HepG2 (cell line): ENCODE data around the gene NTMT1. TPM values are rescaled to one million over a fixed set of nuclear protein-coding genes. Genes with fewer than 3 reads are reported as not detected.

Experiments used
- GFI1 ChIP-seq: sonication (generic); formaldehyde crosslinking; IDR thresholded peaks from 2 replicates; pipeline ENCODE4 v1.5.0; 2020; ENCODE audit warnings: missing genetic modification reagents, mild to moderate bottlenecking, borderline replicate concordance
- HCFC1 ChIP-seq: fragments of 150-350 bp; IDR thresholded peaks from 2 replicates; pipeline ENCODE4 v1.6.1; 2014; ENCODE audit warnings: low read depth, low read length
- HOXA9 ChIP-seq: sonication (generic); formaldehyde crosslinking; IDR thresholded peaks from 2 replicates; pipeline ENCODE4 v1.8.1; 2022; ENCODE audit warnings: missing genetic modification reagents, mild to moderate bottlenecking, moderate library complexity, borderline replicate concordance
- MAFK ChIP-seq, 2 experiments: IDR thresholded peaks in 1 of 2; conservative IDR thresholded peaks in 1 of 2; 2 replicates each; pipeline ENCODE4 v1.6.1; 2011; ENCODE audit warnings: improper control_type of control experiment in 2 of 2, low read length in 2 of 2
- MIER3 ChIP-seq: IDR thresholded peaks from 2 replicates; pipeline ENCODE4 v1.6.1; 2016; ENCODE audit warnings: missing compliant biosample characterization, borderline replicate concordance
- MYC ChIP-seq: sonication (generic); formaldehyde crosslinking; IDR thresholded peaks from 2 replicates; pipeline ENCODE4 v1.9.0; 2021; ENCODE audit warnings: missing genetic modification reagents, borderline replicate concordance
- NFRKB ChIP-seq: fragments of 450-650 bp; IDR thresholded peaks from 2 replicates; pipeline ENCODE4 v1.6.1; 2017
- ZNF124 ChIP-seq: sonication (generic); formaldehyde crosslinking; IDR thresholded peaks from 2 replicates; pipeline ENCODE4 v1.4.0; 2020; ENCODE audit warnings: missing genetic modification reagents
- ZNF143 ChIP-seq: sonication (generic); formaldehyde crosslinking; IDR thresholded peaks from 2 replicates; pipeline ENCODE4 v1.4.0; 2020; ENCODE audit warnings: missing genetic modification reagents
- ZNF256 ChIP-seq: sonication (generic); formaldehyde crosslinking; conservative IDR thresholded peaks from 2 replicates; pipeline ENCODE4 v1.4.0; 2020; ENCODE audit warnings: missing genetic modification reagents
- ZNF296 ChIP-seq: sonication (generic); formaldehyde crosslinking; conservative IDR thresholded peaks from 2 replicates; pipeline ENCODE4 v1.5.0; 2020; ENCODE audit warnings: mild to moderate bottlenecking, missing genetic modification reagents
- ZNF772 ChIP-seq: sonication (generic); formaldehyde crosslinking; IDR thresholded peaks from 2 replicates; pipeline ENCODE4 v1.5.0; 2020; ENCODE audit warnings: mild to moderate bottlenecking, missing genetic modification reagents
- polyA plus RNA-seq, 8 experiments: library from polyadenylated mRNA; depleted of rRNA in 3 of 8; stranded (reverse) in 7 of 8; unstranded in 1 of 8; fragments of >200 nt; fragmentation: Illumina TruSeq in 4 of 8; extraction: Trizol in 4 of 8; gene quantifications; 2 replicates each; pipeline versions ENCODE4 v1.2.1 to v1.2.3, GENCODE V29; 2011 to 2016; ENCODE audit warnings: low read depth in 4 of 8, missing spikeins in 1 of 8, mixed read lengths in 1 of 8; ENCODE audit not compliant: insufficient read depth in 1 of 8
- total RNA-seq, 5 experiments: library from RNA; depleted of rRNA; stranded (reverse); fragments of >200 nt; fragmentation: Illumina TruSeq; extraction: Trizol; gene quantifications; 2 replicates each; pipeline ENCODE4 v1.2.3, GENCODE V29; 2016; ENCODE audit warnings: low read depth in 1 of 5
- TF ChIP-seq, protein P1 (sequence below), 2 experiments: sonication (generic) in 1 of 2; formaldehyde crosslinking in 1 of 2; IDR thresholded peaks; 2 replicates each; pipeline versions ENCODE4 v1.4.0 to v1.6.1; 2016 to 2020; ENCODE audit warnings: borderline replicate concordance in 1 of 2, low read depth in 1 of 2, mild to moderate bottlenecking in 1 of 2, missing genetic modification reagents in 1 of 2
- TF ChIP-seq, protein P2 (sequence below): sonication (generic); formaldehyde crosslinking; IDR thresholded peaks from 2 replicates; pipeline ENCODE4 v1.5.1; 2020; ENCODE audit warnings: mild to moderate bottlenecking, missing genetic modification reagents, borderline replicate concordance
- TF ChIP-seq, protein P3 (sequence below): IDR thresholded peaks from 2 replicates; pipeline ENCODE4 v1.6.1; 2018; ENCODE audit warnings: missing genetic modification reagents
- TF ChIP-seq, protein P4 (sequence below): sonication (generic); formaldehyde crosslinking; IDR thresholded peaks from 2 replicates; pipeline ENCODE4 v1.4.0; 2020; ENCODE audit warnings: missing genetic modification reagents, borderline replicate concordance
- TF ChIP-seq, protein P5 (sequence below): sonication (generic); formaldehyde crosslinking; IDR thresholded peaks from 2 replicates; pipeline ENCODE4 v1.4.0; 2020; ENCODE audit warnings: missing genetic modification reagents, borderline replicate concordance

Gene NTMT1
- total and polyA plus RNA-seq, 2 of the 13 experiments (the other 11 are each of a cell fraction or from before 2014, with no cell fraction given): 49.1 to 53.8 TPM

DNA sequence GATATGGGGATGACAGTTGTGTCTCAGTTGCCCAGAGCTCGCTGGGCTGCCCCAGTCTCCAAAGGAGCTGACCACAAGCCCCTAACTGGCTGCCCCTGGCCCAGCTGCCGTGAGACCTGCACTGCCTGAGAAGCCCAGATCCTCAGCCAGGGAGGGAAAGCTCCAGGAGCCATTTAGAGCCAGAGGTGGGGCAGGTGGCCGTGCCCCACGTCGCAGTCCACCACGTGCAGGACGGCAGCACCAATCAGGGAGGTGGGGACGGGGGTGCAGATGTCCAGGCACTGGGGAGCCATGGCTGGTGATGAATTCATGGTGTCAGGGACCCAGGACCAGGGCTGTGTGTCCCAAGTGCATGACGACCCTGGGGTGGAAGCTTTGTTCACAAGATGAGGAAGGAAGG lies 52.9 kb downstream of the NTMT1 start (continued):
- TF ChIP-seq, protein P1, sequence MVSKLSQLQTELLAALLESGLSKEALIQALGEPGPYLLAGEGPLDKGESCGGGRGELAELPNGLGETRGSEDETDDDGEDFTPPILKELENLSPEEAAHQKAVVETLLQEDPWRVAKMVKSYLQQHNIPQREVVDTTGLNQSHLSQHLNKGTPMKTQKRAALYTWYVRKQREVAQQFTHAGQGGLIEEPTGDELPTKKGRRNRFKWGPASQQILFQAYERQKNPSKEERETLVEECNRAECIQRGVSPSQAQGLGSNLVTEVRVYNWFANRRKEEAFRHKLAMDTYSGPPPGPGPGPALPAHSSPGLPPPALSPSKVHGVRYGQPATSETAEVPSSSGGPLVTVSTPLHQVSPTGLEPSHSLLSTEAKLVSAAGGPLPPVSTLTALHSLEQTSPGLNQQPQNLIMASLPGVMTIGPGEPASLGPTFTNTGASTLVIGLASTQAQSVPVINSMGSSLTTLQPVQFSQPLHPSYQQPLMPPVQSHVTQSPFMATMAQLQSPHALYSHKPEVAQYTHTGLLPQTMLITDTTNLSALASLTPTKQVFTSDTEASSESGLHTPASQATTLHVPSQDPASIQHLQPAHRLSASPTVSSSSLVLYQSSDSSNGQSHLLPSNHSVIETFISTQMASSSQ (IDR thresholded peaks at IDR 0.05; ENCODE audit: low read depth): no peak
- TF ChIP-seq, protein P1 (CRISPR knock-in tag; IDR thresholded peaks at IDR 0.05; ENCODE audit: borderline replicate concordance): no peak
- TF ChIP-seq GFI1 (CRISPR knock-in tag) (no peak), MYC (no peak), ZNF143 (CRISPR knock-in tag) (no peak), ZNF124 (no peak), ZNF772 (no peak), ZNF256 (no peak), NFRKB (no peak), MAFK (conservative IDR thresholded peaks at IDR 0.05 in 1 of 2, IDR thresholded peaks at IDR 0.05 in 1 of 2; ENCODE audit: low read length in 2 of 2) (no peak), ZNF296 (CRISPR knock-in tag) (no peak), HCFC1 (no peak), MIER3 (CRISPR knock-in tag) (no peak), HOXA9 (CRISPR knock-in tag) (no peak)
- TF ChIP-seq, protein P2, sequence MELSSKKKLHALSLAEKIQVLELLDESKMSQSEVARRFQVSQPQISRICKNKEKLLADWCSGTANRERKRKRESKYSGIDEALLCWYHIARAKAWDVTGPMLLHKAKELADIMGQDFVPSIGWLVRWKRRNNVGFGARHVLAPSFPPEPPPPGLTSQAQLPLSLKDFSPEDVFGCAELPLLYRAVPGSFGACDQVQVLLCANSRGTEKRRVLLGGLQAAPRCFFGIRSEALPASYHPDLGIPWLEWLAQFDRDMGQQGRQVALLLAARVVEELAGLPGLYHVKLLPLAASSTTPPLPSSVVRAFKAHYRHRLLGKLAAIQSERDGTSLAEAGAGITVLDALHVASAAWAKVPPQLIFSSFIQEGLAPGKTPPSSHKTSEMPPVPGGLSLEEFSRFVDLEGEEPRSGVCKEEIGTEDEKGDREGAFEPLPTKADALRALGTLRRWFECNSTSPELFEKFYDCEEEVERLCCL (CRISPR knock-in tag): no peak
- TF ChIP-seq, protein P3, sequence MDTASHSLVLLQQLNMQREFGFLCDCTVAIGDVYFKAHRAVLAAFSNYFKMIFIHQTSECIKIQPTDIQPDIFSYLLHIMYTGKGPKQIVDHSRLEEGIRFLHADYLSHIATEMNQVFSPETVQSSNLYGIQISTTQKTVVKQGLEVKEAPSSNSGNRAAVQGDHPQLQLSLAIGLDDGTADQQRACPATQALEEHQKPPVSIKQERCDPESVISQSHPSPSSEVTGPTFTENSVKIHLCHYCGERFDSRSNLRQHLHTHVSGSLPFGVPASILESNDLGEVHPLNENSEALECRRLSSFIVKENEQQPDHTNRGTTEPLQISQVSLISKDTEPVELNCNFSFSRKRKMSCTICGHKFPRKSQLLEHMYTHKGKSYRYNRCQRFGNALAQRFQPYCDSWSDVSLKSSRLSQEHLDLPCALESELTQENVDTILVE (CRISPR knock-in tag): no peak
- TF ChIP-seq, protein P4, sequence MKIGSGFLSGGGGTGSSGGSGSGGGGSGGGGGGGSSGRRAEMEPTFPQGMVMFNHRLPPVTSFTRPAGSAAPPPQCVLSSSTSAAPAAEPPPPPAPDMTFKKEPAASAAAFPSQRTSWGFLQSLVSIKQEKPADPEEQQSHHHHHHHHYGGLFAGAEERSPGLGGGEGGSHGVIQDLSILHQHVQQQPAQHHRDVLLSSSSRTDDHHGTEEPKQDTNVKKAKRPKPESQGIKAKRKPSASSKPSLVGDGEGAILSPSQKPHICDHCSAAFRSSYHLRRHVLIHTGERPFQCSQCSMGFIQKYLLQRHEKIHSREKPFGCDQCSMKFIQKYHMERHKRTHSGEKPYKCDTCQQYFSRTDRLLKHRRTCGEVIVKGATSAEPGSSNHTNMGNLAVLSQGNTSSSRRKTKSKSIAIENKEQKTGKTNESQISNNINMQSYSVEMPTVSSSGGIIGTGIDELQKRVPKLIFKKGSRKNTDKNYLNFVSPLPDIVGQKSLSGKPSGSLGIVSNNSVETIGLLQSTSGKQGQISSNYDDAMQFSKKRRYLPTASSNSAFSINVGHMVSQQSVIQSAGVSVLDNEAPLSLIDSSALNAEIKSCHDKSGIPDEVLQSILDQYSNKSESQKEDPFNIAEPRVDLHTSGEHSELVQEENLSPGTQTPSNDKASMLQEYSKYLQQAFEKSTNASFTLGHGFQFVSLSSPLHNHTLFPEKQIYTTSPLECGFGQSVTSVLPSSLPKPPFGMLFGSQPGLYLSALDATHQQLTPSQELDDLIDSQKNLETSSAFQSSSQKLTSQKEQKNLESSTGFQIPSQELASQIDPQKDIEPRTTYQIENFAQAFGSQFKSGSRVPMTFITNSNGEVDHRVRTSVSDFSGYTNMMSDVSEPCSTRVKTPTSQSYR (CRISPR knock-in tag): no peak
- TF ChIP-seq, protein P5, sequence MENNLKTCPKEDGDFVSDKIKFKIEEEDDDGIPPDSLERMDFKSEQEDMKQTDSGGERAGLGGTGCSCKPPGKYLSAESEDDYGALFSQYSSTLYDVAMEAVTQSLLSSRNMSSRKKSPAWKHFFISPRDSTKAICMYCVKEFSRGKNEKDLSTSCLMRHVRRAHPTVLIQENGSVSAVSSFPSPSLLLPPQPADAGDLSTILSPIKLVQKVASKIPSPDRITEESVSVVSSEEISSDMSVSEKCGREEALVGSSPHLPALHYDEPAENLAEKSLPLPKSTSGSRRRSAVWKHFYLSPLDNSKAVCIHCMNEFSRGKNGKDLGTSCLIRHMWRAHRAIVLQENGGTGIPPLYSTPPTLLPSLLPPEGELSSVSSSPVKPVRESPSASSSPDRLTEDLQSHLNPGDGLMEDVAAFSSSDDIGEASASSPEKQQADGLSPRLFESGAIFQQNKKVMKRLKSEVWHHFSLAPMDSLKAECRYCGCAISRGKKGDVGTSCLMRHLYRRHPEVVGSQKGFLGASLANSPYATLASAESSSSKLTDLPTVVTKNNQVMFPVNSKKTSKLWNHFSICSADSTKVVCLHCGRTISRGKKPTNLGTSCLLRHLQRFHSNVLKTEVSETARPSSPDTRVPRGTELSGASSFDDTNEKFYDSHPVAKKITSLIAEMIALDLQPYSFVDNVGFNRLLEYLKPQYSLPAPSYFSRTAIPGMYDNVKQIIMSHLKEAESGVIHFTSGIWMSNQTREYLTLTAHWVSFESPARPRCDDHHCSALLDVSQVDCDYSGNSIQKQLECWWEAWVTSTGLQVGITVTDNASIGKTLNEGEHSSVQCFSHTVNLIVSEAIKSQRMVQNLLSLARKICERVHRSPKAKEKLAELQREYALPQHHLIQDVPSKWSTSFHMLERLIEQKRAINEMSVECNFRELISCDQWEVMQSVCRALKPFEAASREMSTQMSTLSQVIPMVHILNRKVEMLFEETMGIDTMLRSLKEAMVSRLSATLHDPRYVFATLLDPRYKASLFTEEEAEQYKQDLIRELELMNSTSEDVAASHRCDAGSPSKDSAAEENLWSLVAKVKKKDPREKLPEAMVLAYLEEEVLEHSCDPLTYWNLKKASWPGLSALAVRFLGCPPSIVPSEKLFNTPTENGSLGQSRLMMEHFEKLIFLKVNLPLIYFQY: no peak
